K562 (cell line): ENCODE data around the gene TAL1. TPM values are rescaled to one million over a fixed set of nuclear protein-coding genes. Genes with fewer than 3 reads are reported as not detected.

ENCODE experiments used
- ADNP ChIP-seq: fragments of 200-800 bp; sonication (Bioruptor generic); IDR thresholded peaks from 2 replicates; pipeline ENCODE4 v1.6.1; 2016; ENCODE audit warnings: missing genetic modification characterization, missing compliant biosample characterization
- CBX1 ChIP-seq: sonication (generic); IDR thresholded peaks from 2 replicates; pipeline ENCODE4 v1.6.1; 2016; ENCODE audit warnings: antibody characterized with exemption, low read depth, mild to moderate bottlenecking
- DPF2 ChIP-seq: fragments of 450-650 bp; IDR thresholded peaks from 2 replicates; pipeline ENCODE4 v1.6.1; 2016
- FIP1L1 ChIP-seq: fragments of 200-400 bp; formaldehyde crosslinking; IDR thresholded peaks from 2 replicates; pipeline ENCODE4 v1.6.1; 2018; ENCODE audit warnings: mild to moderate bottlenecking, low read depth, low read length; ENCODE audit not compliant: poor library complexity, severe bottlenecking
- FOXP1 ChIP-seq: sonication (generic); formaldehyde crosslinking; IDR thresholded peaks from 2 replicates; pipeline ENCODE4 v1.8.0; 2022; ENCODE audit warnings: mild to moderate bottlenecking, missing genetic modification reagents
- MED1 ChIP-seq: sonication (generic); formaldehyde crosslinking; IDR thresholded peaks from 2 replicates; pipeline ENCODE4 v1.8.1; 2023; ENCODE audit warnings: missing genetic modification reagents, borderline replicate concordance
- RFX5 ChIP-seq: IDR thresholded peaks from 2 replicates; pipeline ENCODE4 v1.6.1; 2011; ENCODE audit warnings: low read depth, mild to moderate bottlenecking, improper control_type of control experiment, low read length
- SIRT6 ChIP-seq: IDR thresholded peaks from one replicate; pipeline ENCODE4 v1.6.1; 2012; ENCODE audit warnings: low read depth, mild to moderate bottlenecking, control low read depth, inconsistent platforms, low read length, moderate library complexity
- SMAD1 ChIP-seq: fragments of 150-350 bp; IDR thresholded peaks from 2 replicates; pipeline ENCODE4 v1.6.1; 2014; ENCODE audit warnings: low read length, low read depth; ENCODE audit not compliant: partially characterized antibody
- SP1 ChIP-seq: sonication (generic); formaldehyde crosslinking; IDR thresholded peaks from 2 replicates; pipeline ENCODE4 v1.8.1; 2022; ENCODE audit warnings: mild to moderate bottlenecking, missing genetic modification reagents
- TRIM24 ChIP-seq, 2 experiments: fragments of 450-650 bp; IDR thresholded peaks; 2 replicates each; pipeline ENCODE4 v1.6.1; 2016
- ZBED1 ChIP-seq: IDR thresholded peaks from 2 replicates; pipeline ENCODE4 v1.6.1; 2014
- ZBTB12 ChIP-seq: fragments of 250-450 bp; sonication (Bioruptor Pico); IDR thresholded peaks from 2 replicates; pipeline ENCODE4 v1.4.0; 2020
- ZNF175 ChIP-seq: fragments of 200-800 bp; sonication (Bioruptor generic); IDR thresholded peaks from 2 replicates; pipeline ENCODE4 v1.6.1; 2016; ENCODE audit warnings: low read depth, mild to moderate bottlenecking, missing genetic modification characterization, missing compliant biosample characterization
- ZNF253 ChIP-seq: fragments of 250-450 bp; sonication (Bioruptor Pico); conservative IDR thresholded peaks from 2 replicates; pipeline ENCODE4 v1.6.1; 2021; ENCODE audit warnings: mild to moderate bottlenecking
- polyA plus RNA-seq, 8 experiments: library from polyadenylated mRNA; depleted of rRNA in 4 of 8; stranded (reverse) in 5 of 8; unstranded in 3 of 8; fragments of >200 nt; fragmentation: Nextera tagmentation in 2 of 8; fragmentation: Illumina TruSeq in 1 of 8; extraction: Ambion mirVana in 2 of 8; extraction: Trizol in 1 of 8; gene quantifications; 2 replicates each; pipeline versions ENCODE4 v1.2.1 to v1.2.3, GENCODE V29; 2011 to 2014; ENCODE audit warnings: inconsistent platforms in 1 of 8, missing spikeins in 1 of 8
- total RNA-seq, 7 experiments: library from RNA; depleted of rRNA in 6 of 7; stranded (reverse); fragments of >200 nt in 6 of 7; fragmentation: Illumina TruSeq in 2 of 7; extraction: Trizol in 2 of 7; gene quantifications; 2 replicates each; pipeline versions ENCODE4 v1.2.1 to v1.2.3, GENCODE V29; 2011 to 2021; ENCODE audit warnings: low replicate concordance in 1 of 7
- TF ChIP-seq, protein P1 (sequence below): fragments of 250-450 bp; sonication (Bioruptor Pico); IDR thresholded peaks from 2 replicates; pipeline ENCODE4 v1.4.0; 2020; ENCODE audit warnings: mild to moderate bottlenecking, moderate library complexity, borderline replicate concordance
- TF ChIP-seq, protein P2 (sequence below): fragments of 250-450 bp; sonication (Bioruptor Pico); IDR thresholded peaks from 2 replicates; pipeline ENCODE4 v1.4.0; 2020; ENCODE audit warnings: mild to moderate bottlenecking, moderate library complexity
- TF ChIP-seq, protein P3 (sequence below): fragments of 450-650 bp; IDR thresholded peaks from 2 replicates; pipeline ENCODE4 v1.6.1; 2017; ENCODE audit warnings: antibody characterized with exemption

The TAL1 gene
- total and polyA plus RNA-seq, 9 of the 15 experiments (the other 6 are each of a cell fraction or from before 2014, with no cell fraction given) = 18.5 to 106 (median 59.7) TPM

DNA sequence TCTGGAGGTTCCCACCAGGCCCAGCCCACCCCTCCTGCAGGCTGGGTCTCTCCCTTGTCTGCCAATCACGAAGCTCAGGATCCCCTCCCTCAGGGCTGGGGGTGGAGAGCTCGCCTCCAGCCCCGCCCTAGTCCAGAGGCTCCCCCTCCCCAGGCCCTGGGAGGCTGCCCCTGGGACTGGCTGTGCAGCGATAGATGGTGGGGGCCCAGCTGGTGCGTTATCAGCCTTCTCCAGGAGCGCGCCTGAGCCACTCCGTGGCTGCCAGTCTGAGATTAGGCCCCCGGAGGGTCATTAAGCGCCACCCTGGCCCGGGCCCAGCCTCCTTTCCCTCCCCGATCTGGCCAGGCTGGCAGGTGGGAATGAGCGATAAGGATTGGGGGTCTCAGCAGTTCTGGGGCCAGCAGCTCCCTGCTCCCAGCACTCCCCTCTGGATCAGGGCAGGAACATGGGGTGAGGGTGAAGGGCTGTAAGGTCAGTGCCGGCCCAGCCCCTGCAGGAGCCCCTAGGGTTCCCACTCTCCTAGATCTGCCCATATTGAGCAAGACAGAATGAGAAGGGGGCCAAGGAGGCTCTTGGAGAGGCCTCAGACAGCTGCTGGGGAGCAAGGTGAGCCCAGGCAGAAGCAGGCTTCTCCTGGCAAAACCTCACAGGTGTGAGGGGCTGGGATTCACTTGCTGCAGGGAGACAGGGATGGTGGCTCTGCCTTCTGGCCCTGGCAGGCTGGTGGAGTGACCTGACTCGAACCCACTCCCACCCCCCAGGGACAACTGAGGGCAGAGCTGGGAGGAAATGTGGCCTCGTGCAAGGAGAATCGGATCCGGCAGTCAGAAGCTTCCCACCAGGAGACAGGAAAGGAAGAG, 50.7 kb downstream of the TAL1 start (continued):
- TF ChIP-seq, protein P1, sequence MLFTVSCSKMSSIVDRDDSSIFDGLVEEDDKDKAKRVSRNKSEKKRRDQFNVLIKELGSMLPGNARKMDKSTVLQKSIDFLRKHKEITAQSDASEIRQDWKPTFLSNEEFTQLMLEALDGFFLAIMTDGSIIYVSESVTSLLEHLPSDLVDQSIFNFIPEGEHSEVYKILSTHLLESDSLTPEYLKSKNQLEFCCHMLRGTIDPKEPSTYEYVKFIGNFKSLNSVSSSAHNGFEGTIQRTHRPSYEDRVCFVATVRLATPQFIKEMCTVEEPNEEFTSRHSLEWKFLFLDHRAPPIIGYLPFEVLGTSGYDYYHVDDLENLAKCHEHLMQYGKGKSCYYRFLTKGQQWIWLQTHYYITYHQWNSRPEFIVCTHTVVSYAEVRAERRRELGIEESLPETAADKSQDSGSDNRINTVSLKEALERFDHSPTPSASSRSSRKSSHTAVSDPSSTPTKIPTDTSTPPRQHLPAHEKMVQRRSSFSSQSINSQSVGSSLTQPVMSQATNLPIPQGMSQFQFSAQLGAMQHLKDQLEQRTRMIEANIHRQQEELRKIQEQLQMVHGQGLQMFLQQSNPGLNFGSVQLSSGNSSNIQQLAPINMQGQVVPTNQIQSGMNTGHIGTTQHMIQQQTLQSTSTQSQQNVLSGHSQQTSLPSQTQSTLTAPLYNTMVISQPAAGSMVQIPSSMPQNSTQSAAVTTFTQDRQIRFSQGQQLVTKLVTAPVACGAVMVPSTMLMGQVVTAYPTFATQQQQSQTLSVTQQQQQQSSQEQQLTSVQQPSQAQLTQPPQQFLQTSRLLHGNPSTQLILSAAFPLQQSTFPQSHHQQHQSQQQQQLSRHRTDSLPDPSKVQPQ = peak; percentile 96
- TF ChIP-seq SP1 = peak; percentile 96
- TF ChIP-seq MED1 (CRISPR knock-in tag) = no peak
- peak; percentile 73; the same call in 1 of the 2 replicates for TF ChIP-seq CBX1
- TF ChIP-seq ADNP = no peak
- peak; percentile 78 for TF ChIP-seq ZBTB12 (CRISPR knock-in tag)
- TF ChIP-seq ZNF253 (CRISPR knock-in tag) = 0 out of 2 replicates have a peak, but pooled peaks have one; percentile 65
- TF ChIP-seq SIRT6 = no peak
- peak; percentile 99 for TF ChIP-seq ZNF175
- TF ChIP-seq RFX5 = no peak
- TF ChIP-seq, protein P2, sequence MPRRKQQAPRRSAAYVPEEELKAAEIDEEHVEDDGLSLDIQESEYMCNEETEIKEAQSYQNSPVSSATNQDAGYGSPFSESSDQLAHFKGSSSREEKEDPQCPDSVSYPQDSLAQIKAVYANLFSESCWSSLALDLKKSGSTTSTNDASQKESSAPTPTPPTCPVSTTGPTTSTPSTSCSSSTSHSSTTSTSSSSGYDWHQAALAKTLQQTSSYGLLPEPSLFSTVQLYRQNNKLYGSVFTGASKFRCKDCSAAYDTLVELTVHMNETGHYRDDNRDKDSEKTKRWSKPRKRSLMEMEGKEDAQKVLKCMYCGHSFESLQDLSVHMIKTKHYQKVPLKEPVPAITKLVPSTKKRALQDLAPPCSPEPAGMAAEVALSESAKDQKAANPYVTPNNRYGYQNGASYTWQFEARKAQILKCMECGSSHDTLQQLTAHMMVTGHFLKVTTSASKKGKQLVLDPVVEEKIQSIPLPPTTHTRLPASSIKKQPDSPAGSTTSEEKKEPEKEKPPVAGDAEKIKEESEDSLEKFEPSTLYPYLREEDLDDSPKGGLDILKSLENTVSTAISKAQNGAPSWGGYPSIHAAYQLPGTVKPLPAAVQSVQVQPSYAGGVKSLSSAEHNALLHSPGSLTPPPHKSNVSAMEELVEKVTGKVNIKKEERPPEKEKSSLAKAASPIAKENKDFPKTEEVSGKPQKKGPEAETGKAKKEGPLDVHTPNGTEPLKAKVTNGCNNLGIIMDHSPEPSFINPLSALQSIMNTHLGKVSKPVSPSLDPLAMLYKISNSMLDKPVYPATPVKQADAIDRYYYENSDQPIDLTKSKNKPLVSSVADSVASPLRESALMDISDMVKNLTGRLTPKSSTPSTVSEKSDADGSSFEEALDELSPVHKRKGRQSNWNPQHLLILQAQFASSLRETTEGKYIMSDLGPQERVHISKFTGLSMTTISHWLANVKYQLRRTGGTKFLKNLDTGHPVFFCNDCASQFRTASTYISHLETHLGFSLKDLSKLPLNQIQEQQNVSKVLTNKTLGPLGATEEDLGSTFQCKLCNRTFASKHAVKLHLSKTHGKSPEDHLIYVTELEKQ = peak; percentile 61; the same call in 1 of the 2 replicates
- peak; percentile 99 for TF ChIP-seq SMAD1
- peak; percentile 100 for TF ChIP-seq DPF2
- TF ChIP-seq FOXP1 (CRISPR knock-in tag) = no peak
- TF ChIP-seq FIP1L1 = peak; percentile 79
- peak; percentile 98 for TF ChIP-seq ZBED1
- TF ChIP-seq, protein P3, sequence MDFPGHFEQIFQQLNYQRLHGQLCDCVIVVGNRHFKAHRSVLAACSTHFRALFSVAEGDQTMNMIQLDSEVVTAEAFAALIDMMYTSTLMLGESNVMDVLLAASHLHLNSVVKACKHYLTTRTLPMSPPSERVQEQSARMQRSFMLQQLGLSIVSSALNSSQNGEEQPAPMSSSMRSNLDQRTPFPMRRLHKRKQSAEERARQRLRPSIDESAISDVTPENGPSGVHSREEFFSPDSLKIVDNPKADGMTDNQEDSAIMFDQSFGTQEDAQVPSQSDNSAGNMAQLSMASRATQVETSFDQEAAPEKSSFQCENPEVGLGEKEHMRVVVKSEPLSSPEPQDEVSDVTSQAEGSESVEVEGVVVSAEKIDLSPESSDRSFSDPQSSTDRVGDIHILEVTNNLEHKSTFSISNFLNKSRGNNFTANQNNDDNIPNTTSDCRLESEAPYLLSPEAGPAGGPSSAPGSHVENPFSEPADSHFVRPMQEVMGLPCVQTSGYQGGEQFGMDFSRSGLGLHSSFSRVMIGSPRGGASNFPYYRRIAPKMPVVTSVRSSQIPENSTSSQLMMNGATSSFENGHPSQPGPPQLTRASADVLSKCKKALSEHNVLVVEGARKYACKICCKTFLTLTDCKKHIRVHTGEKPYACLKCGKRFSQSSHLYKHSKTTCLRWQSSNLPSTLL = peak; percentile 71
- TF ChIP-seq TRIM24 (IDR thresholded peaks at IDR 0.05) = peak; percentile 100
